GM21526 (cell line): ENCODE data around the gene RERE.

ENCODE experiments used
- ATAC-seq: cut with Tn5 transposase; IDR thresholded peaks from one replicate; pipeline ENCODE4 v1.9.1; 2021; ENCODE audit warnings: moderate library complexity; ENCODE audit not compliant: unreplicated experiment, low FRiP score

Gene RERE

GRCh38 chr1:8328271-8328670, 489.2 kb downstream of the RERE start:
- ATAC-seq = no peak

DNA sequence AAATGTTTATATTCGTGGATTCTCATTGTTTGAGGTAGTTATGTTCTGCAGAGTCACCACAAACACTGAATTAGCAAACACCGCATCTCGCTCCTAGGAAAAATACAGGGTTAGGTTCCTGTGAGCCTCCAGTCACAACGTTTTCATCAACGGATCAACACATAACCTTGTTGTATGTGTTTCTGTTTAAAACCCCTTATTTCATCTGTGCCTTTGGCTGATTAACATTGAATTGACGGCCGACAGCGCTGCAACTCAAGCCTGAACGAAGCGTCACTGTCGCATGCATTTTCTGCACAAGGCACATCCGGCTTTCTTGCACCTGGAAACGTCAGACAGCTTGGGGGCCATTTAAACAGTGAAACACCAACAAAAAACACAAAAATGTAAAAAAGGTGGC, 491.2 kb downstream of the RERE start:
- ATAC-seq = no peak

- no peak for ATAC-seq
Measured at GRCh38 chr1:8325771-8326170, 491.7 kb downstream of the RERE start.

- no peak for ATAC-seq
Measured at GRCh38 chr1:8324176-8324810, 493.1 kb downstream of the RERE start.

DNA sequence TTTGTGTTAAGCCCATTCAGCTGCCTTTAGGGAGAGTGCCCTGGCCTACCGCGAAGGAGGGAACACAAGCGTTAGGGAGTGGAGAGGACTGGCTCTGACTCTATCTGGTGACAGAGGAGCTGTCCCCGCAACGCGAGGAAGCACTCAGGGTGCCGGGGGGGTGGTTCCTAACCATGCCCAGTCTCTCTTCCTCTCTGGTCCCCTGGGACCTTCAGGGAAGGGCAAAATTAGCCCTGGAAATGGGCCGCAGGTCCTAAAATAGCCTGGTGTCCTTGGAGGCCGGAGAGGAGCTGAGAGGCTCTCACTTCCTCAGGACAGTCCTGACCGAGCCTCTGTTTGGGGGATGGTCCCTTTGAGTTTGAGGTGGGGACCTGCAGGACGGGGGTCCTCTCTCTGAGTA, 493.7 kb downstream of the RERE start:
- no peak for ATAC-seq

DNA sequence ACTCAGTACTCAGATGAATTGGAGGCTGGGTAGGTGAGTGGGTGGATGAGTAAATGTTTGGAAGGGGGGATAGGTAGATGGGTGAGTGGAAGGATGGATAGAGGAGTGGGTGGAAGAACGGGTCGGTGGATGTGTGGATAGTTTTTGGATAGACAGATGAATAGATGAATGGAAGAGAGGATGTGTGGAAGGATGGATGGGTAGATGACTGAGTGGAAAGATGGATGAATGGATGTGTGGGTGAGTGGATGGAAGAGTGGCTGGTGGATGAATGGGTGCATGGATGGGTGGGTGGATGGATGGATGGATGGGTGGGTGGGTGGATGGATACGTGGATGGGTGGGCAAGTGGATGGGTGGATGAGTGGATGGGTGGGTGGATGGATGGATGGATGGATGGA, 495.8 kb downstream of the RERE start:
- ATAC-seq = no peak

DNA sequence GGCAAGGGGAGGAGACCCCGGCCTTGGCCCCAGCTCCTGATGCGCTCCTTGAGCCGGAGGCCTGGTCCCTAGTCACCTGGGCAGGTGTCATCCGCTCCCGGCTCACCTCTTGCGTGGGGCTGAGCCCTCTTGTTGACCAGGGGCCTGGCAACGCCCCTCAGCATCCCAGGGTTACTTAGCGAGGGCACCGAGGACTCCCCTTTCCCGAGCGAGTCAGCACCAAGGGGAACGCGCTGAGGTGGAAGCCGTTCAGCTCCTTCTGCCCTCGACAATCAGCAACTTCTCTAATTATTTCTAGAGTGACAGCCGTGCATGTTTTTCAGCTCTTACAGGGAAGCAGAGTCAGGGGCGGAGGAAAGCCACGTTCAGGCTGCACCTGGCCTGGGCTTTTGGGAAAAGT, 499.0 kb downstream of the RERE start:
- ATAC-seq = no peak

- no peak for ATAC-seq
Measured at GRCh38 chr1:8317647-8318381, 499.6 kb downstream of the RERE start, which contains the start of gene SLC45A1. Gene SLC45A1 (plus strand): TSS chr1:8318114. CDS start chr1:8324330, 6,216 bp downstream.

DNA sequence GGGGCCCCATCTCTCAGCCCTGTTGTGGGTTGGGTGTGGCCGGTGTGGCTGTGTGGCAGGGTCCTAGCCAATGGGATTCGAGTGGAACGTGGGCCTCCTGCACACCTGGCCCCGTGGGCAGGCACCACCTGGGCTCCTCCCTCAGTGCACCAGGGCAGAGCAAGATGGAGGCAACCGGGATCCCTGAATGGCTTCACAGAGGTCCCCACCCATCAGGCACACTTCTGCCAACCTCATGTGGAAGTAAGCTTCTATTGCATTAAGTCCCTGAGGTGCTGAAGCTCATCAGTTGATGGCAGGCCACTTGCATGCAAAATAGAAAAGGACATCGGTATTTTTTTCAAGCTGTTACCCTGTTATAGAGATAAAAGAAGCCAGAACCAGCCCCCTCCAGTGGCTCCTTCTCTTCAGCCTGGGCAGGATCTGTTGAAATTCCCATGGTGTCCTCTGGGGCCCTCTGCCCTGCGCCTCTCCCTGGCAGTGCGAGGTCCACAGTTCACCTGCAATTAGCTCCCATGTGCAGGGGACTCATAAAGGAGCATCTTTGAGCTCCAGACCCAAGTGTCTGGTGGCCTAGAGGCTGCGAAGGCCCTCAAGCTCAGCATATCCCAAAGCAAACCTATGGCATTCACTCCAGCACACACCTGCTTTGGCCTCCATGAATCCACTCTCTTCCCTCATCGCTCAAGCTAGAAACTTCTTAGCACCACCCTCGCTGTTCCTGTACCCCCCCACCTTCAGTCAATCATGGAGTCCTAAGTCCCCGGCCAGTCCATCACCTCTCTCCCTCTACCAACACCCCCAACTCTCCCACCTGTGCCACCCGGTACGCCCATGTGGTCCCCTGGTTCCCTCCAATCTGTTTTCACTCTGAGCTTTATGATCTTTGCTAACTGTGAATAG, 501.6 kb downstream of the RERE start:
- ATAC-seq = no peak

DNA sequence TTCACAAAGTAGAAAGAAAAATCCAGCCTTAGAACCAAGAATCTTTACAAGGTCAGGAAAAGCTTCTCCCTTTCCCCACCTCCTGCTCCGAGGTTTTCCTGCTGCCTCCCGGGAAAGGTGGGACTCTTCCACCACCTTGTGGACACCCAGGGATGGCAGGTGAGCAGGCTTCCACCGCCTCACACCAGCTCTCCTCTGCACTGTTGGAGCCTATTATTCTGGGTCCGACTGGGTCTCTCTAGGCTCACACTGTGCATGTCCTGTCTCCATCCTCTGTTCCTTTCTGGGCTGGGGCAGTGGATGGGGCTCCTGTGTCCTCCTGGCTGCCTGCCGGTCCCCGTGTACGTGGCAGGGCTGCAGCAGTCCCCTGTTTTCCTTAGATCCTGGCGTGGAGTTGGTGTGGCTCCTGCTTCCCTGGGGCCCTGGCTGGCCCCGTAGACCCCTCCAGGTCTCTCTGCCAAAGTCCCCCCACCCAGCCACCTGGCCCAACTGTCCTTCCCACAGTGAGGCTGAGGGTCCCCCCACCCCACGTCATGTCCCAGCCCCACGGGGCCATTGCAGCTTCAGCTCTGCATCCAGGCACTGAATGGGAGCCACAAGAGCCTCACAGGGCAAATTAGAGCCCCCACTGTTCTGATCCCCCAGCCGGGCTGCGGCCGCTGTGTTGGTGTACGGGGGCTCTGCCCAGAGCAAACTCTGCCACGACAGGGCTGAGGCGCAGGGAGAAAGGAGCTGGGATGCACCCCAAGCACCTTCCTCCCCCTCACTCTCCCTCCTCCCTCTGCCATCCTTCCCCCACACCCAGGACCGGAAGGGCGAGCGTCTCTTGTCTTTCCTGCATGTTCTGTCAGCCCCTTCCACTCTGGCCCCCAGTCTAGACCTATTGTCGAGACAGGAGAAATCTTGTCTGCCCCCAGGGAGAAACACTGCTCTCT, 502.8 kb downstream of the RERE start:
- ATAC-seq = no peak

GRCh38 chr1:8313231-8313630, 504.2 kb downstream of the RERE start:
- no peak for ATAC-seq

- ATAC-seq = no peak
Measured at GRCh38 chr1:8312235-8313218, 504.9 kb downstream of the RERE start.

DNA sequence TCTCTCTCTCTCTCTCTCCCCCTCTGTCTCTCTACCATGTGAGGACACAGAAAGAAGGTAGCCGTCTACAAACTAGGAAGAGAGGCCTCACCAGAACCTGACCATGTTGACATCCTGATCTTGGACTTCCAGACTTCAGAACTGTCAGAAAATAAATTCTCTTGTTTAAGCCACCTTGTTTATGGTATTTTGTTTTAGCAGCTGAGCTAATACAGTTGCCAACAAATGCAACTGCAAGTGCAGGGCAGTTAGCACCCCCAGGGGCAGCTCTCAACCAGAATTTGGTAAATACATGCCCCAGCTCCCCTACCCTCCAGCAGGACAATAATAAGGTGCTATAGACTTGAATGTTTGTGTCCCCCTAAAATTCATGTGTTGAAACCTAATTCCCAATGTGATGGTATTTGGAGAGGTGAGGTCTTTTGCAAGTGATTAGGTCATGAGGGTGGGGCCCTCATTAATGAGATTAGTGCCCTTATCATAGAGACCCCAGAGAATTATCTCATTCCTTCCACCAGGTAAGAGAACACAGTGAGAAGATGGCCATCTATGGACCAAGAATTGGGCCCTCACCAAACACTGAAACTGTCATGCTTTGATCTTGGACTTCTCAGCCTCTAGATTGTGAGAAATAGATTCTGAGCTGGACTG, 506.2 kb downstream of the RERE start:
- no peak for ATAC-seq

DNA sequence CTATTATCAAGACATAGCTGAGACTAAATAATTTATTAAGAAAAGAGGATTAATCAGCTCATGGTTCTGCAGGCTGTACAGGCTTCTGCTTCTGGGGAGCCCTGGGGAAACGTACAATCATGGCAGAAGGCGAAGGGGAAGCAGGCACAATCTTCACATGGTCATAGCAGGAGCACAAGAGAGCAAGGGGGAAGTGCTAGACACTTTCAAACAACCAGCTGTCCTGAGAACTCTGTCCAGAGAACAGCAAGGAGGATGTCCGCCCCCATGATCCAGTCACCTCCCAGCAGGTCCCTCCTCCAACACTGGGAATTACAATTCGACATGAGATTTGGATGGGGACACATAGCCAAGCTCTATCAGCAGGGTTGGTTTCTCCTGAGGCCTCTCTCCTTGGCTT, 509.8 kb downstream of the RERE start:
- ATAC-seq = no peak

- ATAC-seq = no peak
Measured at GRCh38 chr1:8303876-8304275, 513.6 kb downstream of the RERE start.

DNA sequence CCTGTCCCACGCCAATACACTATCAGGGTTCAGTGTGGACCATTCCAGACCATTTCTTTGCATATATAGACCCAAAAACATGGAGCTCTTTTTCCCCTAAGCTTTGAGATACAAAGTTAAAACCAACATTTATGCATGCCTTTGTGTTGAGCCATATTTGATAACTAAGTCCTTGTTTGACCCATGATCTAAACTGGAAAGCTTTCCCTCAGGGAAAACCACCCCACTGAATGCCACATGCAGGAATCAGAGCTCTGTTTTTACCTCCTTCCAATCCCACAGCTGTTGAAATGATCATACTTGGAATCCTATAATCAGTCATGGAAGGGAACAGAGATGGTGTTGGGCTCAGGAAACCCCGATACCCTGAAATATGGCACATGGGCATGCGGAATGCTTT, 514.3 kb downstream of the RERE start:
- no peak for ATAC-seq
